Measurements from ENCODE around the gene COPG1. TPM values are rescaled to one million over a fixed set of nuclear protein-coding genes. Genes with fewer than 3 reads are reported as not detected.

The COPG1 gene
- total RNA-seq, 3 donors from 2014 or later (not counting 1 experiment from before 2014, with no cell fraction given) = 127 to 141 (median 135) TPM

GRCh38 chr3:129233538-129233937 lies 15.9 kb upstream of the COPG1 start:
- WGBS (ENCODE audit: insufficient coverage) = 9% methylated on average over 4 of the region's 4 CpGs
- peaks cover 6 to 13% of the 10 kb centered on the region in 2 donors for H3K4me1 Mint-ChIP-seq
- DNase-seq (peak in 1 of 2 donors; percentile 21), ATAC-seq (peak; percentile 65 to 87 (median 66))
- Histone ChIP-seq H3K27ac (ENCODE audit: low read length) (peak overlapping the region; percentile 53), H3K27me3 (ENCODE audit: control insufficient read depth, insufficient read depth, low read length) (no peaks in the 10 kb centered on the region), H3K4me1 (ENCODE audit: control insufficient read depth, insufficient read depth, low read length) (peaks cover 40% of the 10 kb centered on the region), H3K36me3 (ENCODE audit: control insufficient read depth, insufficient read depth, low read length) (no peaks in the 10 kb centered on the region), H3K4me3 (ENCODE audit: low read length) (no peak overlapping the region), H3K9me3 (ENCODE audit: control insufficient read depth, insufficient read depth, low read length) (no peaks in the 10 kb centered on the region)
- H3K27ac Mint-ChIP-seq = peak overlapping the region in 1 of 2 donors; percentile 9
- intact Hi-C loops (cut with micrococcal nuclease) = no loop called here
- peaks cover 2 to 6% of the 10 kb centered on the region in 2 donors for H3K27me3 Mint-ChIP-seq (ENCODE audit: low read depth in 2 of 2)
- TF ChIP-seq, protein P1, sequence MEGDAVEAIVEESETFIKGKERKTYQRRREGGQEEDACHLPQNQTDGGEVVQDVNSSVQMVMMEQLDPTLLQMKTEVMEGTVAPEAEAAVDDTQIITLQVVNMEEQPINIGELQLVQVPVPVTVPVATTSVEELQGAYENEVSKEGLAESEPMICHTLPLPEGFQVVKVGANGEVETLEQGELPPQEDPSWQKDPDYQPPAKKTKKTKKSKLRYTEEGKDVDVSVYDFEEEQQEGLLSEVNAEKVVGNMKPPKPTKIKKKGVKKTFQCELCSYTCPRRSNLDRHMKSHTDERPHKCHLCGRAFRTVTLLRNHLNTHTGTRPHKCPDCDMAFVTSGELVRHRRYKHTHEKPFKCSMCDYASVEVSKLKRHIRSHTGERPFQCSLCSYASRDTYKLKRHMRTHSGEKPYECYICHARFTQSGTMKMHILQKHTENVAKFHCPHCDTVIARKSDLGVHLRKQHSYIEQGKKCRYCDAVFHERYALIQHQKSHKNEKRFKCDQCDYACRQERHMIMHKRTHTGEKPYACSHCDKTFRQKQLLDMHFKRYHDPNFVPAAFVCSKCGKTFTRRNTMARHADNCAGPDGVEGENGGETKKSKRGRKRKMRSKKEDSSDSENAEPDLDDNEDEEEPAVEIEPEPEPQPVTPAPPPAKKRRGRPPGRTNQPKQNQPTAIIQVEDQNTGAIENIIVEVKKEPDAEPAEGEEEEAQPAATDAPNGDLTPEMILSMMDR (IDR thresholded peaks at IDR 0.05) = no peak
- H3K4me3 Mint-ChIP-seq = no peak overlapping the region
- no peaks in the 10 kb centered on the region for H3K36me3 Mint-ChIP-seq
- H3K9me3 Mint-ChIP-seq = no peaks in the 10 kb centered on the region

DNA sequence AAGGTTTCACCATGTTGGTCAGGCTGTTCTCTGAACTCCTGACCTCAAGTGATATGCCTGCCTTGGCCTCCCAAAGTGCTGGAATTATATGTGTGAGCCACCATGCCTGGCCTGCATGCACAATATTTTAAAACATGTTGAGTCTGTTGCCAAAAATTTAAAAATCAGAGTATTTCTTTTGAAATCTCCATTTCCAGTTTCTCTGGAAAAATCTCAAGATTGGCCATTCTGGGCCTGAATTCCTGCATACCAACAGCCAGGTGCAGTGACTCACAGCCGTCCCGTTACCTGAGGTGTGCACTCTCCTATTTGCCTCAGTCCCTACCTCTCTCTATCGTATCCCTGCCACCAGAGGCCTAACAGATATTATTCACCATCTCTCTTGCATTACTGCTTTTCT lies 15.0 kb upstream of the COPG1 start:
- intact Hi-C loops (cut with micrococcal nuclease) = no loop called here
- H3K9me3 Mint-ChIP-seq = no peaks in the 10 kb centered on the region
- WGBS (ENCODE audit: insufficient coverage) = 98% methylated on average over 3 of the region's 3 CpGs
- peaks cover 42% of the 10 kb centered on the region for H3K4me1 ChIP-seq (ENCODE audit: control insufficient read depth, insufficient read depth, low read length)
- no peaks in the 10 kb centered on the region for H3K9me3 ChIP-seq (ENCODE audit: control insufficient read depth, insufficient read depth, low read length)
- no peaks in the 10 kb centered on the region for H3K36me3 Mint-ChIP-seq
- DNase-seq = no peak
- no peaks in the 10 kb centered on the region for H3K27me3 ChIP-seq (ENCODE audit: control insufficient read depth, insufficient read depth, low read length)
- TF ChIP-seq, protein P1 (IDR thresholded peaks at IDR 0.05) = no peak
- no peak for ATAC-seq
- H3K27ac ChIP-seq (ENCODE audit: low read length) = no peak overlapping the region
- H3K36me3 ChIP-seq (ENCODE audit: control insufficient read depth, insufficient read depth, low read length) = no peaks in the 10 kb centered on the region
- H3K4me1 Mint-ChIP-seq = peaks cover 11 to 16% of the 10 kb centered on the region in 2 donors
- no peak overlapping the region for H3K27ac Mint-ChIP-seq
- no peak overlapping the region for H3K4me3 ChIP-seq (ENCODE audit: low read length)
- no peak overlapping the region for H3K4me3 Mint-ChIP-seq
- H3K27me3 Mint-ChIP-seq (ENCODE audit: low read depth in 2 of 2) = peaks cover 0 to 6% of the 10 kb centered on the region in 2 donors

DNA sequence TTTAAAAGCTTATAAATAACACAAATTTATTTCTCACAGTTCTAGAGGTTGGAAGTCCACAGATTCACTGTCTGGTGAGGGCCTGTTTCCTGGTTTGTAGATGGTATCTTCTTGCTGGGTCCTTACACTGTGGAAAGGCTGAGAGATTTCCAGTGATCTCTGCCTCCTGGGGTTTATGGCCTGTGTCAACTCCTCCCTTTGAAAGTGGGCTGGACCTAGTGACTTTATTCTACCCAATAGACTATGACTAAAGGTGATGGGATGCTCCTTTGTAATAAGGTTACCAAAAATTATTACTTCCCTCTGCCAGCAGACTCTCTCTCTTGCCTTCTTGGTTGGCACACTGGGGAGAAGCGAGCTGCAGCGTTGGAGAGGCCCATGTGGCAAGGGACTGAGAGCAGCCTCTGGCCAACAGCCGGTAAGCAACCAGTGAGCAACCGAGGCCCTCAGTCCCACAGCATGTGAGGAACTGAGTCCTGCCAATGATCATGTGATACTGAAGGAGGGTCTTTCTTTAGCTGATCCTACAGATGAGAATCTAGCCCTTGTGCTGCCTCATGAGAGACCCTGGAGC lies 14.0 kb upstream of the COPG1 start:
- peaks cover 11 to 16% of the 10 kb centered on the region in 2 donors for H3K4me1 Mint-ChIP-seq
- TF ChIP-seq, protein P1 (IDR thresholded peaks at IDR 0.05) = no peak

More for the DNA sequence above, 14.0 kb upstream of the COPG1 start:
- no peaks in the 10 kb centered on the region for H3K9me3 ChIP-seq (ENCODE audit: control insufficient read depth, insufficient read depth, low read length)
- Mint-ChIP-seq H3K27me3 (ENCODE audit: low read depth in 2 of 2) (peaks cover 0 to 6% of the 10 kb centered on the region in 2 donors), H3K36me3 (no peaks in the 10 kb centered on the region), H3K9me3 (no peaks in the 10 kb centered on the region), H3K27ac (no peak overlapping the region), H3K4me3 (no peak overlapping the region)
- H3K4me1 ChIP-seq (ENCODE audit: control insufficient read depth, insufficient read depth, low read length) = peaks cover 45% of the 10 kb centered on the region
- no peaks in the 10 kb centered on the region for H3K36me3 ChIP-seq (ENCODE audit: control insufficient read depth, insufficient read depth, low read length)
- H3K27ac ChIP-seq (ENCODE audit: low read length) = no peak overlapping the region
- intact Hi-C loops (cut with micrococcal nuclease) = no loop called here
- H3K27me3 ChIP-seq (ENCODE audit: control insufficient read depth, insufficient read depth, low read length) = no peaks in the 10 kb centered on the region
- no peak overlapping the region for H3K4me3 ChIP-seq (ENCODE audit: low read length)
- DNase-seq (no peak), ATAC-seq (no peak)
- WGBS (ENCODE audit: insufficient coverage) = 96% methylated on average over 4 of the region's 4 CpGs
